Kidney capillary endothelial cell (primary cell): ENCODE measurements around the gene APLP2.
"Not testable (repeated sequence)": the region's sequence is repeated elsewhere in the genome, so short reads cannot be mapped to it uniquely, and the experiment has no call there.

Experiments
- DNase-seq: peaks from one replicate; pipeline ENCODE4 v3.0.0-alpha.2; 2018; ENCODE audit warnings: low spot score

The APLP2 gene

DNA sequence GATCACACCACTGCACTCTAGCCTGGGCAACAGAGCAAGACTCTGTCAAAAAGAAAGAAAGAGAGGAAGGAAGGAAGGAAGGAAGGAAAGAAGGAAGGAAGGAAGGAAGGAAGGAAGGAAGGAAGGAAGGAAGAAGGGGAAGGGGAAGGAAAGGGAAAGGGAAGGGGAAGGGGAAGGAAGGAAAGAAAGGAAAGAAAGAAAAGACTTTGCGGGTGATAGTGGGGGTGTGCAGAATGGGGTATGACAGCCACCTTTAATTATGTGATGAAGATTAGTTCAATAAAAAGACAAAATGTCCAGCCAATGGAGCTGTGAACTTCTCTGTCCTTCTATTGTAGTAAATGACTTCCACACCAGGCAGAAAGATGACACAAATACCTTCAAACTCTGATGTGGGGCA lies 8.7 kb upstream of the APLP2 start:
- DNase-seq: no peak

DNA sequence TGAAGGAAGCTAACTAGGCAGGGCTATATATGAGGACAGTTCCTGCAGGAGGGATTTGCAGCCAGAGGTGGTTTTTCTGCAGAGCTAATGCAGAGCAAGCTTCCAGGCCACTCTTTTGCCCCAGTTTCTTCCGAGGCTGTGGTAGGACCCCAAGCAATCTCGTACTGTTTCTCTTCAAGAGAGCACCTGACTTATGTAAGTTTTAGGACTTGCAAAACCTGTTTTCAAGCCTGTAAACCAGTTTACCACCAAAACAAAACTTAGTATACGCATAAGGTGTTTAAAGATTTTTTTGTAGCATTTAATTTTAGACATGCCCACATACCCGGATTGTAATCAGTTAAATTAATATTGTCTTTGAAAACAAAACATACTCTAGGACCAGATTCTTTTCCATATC lies 7.7 kb upstream of the APLP2 start:
- no peak for DNase-seq

DNA sequence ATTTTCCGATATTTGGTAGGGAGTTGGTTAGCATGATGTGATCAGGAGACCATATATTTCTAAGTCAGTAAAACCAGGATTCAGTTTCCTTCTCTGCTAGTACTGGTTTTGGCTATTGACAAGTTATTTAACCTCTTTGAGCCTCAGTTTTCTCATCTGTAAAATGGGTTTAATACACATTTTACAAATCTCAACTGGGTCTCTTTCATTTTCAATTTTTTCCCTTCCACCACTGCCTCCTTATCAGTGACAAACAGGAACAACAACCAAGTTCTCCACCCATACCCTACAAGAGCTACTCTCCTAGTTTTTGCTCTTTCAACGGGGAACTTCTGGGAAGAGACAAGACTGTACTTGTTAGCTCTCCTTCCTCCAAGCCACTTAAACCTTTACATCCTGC lies 6.2 kb upstream of the APLP2 start:
- no peak for DNase-seq

DNA sequence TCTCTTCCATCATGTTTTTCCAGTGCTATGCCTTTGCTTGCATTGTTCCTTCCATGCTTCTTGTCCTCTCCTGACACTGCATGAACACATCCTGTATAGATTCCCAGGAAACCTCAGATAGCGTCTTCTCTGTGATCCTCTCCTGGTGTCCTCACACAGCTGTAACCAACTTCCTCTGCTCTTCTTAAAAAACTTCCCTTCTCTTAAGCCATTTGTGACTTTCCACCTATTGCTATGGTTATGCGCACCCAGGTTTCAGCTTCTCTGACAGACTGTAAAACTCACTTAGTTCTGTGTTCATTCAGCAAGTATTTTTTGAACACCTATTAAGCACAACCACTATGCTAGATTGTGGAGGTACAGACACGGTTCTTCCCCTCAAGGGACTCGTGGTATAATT lies 5.1 kb upstream of the APLP2 start:
- no peak for DNase-seq

DNA sequence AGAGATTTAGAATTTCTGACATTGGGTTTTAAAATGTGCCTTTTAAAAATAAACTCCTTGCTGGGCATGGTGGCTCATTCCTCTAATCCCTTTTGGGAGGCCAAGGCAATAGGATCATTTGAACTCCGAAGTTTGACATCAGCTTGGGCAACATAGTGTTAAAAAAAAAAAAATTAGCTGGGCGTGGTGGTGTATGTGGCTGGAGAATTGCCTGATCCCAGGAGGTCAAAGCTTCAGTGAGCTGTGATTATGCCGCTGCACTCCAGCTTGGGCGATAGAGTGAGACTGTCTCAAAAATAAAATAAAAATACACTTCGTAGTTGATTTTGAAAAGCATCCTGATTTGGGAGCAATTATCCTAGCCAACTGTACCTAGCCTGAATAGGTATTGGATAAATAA lies 3.4 kb upstream of the APLP2 start:
- DNase-seq: no peak

DNA sequence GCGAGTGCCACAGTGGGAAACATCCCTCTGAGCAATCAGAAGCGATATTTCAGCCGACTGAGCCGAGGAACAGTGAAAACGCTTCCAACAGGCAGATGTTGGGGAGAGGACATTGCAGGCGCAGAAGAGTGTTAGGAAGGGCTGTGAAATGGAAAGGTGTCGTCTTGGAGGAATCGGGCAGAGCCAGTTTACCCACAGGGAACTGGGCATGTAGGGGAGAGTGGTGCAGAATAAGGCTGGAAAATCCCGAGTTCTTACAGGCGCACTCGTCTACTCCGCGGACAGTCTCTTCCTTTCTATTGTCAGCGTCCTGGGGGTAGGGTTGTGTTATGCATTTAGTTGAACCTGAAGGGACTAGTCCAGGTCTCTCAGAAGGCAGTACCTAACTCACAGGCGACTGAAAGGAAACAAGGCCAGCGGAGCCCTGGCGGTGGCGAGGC lies 1.1 kb upstream of the APLP2 start:
- DNase-seq: no peak

DNA sequence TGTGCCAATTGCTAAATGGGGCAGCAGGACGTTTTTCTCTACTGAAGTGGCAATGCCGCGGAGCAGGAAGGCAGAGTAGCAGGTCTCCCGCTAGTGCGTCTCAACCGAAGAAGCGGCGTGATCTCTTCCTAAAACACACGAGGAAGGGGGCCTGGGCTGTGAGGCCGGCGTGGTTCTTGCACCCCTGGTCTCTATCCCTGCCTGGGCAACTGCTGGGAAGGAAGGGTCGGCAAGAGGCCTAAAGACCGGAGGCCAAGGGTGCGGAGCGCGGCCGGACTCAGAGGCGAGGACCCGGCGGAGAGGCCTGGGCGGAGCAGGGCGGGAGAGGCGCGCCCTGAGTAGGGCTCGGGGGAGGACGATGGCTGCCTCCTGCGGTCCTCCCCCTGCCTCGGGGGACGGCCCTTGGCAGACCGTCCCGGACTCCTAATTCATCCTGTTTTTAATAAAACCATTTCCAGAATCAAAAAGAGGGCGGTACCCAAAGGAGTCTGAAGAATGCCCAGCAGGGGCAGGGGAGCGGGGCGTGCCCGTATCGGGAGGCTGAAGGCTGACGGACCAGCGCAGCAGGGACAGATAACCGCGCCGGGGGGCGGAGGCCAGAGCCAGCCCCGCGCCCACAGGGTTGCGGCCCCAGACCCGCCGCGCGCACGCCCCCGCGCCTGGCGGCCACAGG lies 572 bp upstream of the APLP2 start:
- DNase-seq: peak; percentile 76

DNA sequence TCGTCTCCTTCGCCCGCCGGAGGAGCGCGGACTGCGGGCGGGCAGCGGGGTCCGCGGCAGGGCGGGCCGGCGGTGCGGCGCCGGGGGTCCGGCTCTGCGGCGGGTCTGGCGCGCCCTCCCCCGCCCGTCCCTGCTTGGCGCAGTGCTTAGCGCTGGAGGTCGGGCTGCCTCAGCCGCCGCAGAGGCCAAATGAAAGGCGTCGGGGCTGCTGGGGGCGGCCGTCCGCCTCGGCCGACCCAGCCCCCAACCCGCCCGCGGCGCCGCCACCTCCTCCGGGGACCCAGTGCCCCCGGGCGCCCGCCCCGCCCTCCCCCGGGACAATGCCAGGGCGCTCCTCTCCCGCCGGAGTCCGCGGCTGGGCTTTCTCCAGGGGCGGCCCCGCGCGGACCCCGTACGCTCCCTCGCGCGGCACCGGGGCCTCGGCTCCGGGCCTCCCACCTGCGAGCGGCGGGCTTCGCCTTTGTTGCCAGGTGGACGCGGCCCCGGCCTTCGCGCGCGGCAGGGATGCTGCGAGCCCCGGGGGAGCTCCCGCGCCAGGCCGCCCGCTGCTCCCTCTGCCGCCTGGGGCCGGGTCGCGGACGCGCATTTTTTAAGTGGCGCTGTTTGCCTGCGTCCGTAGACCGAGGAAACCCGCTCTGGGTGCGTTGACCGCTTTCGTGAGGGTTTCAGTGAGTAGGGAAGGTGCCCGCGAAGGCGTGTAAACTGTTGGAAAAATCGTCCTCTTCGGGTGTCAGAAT lies 583 bp downstream of the APLP2 start:
- DNase-seq: no peak

DNA sequence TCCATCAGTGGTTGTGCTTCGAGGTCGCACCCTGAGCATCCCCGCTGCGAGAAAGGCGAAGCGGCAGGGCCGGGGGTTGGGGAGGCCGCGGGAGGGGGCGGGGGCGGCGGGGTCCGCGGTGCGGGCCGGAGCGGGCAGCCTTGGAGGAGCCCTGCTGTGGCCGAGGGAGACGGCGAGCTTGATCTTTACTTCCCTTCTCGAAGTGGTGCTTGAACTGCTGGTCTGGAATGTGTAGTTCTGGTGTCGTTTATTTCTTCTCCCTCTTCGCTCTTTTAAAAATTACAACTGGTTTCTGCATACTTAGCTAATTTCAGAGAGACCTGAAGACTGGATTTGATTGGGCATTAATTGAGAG lies 1.1 kb downstream of the APLP2 start:
- DNase-seq: no peak

DNA sequence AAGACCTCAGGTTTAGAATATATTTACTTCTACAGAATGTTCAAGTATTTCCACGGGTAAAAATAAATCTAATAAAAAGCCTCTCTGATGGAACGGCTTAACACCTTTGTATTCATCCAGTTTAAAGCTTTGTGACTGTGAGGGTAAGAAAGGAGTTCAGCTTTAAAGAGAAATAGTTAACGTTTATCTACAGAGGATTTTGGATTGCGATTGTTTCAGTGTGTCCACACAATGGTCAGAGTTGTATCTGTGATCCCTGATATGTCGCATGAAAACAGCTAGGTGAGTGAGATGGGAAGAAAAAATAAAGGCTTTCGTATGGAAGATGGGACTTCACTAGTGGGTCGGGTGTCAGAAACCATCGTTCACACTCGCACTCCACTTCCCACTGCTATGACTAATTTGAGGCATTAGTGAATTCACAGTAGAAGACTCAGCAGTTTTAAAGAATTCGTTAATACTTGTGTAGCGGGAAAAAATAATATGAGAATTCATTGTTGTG lies 1.6 kb downstream of the APLP2 start:
- no peak for DNase-seq

DNA sequence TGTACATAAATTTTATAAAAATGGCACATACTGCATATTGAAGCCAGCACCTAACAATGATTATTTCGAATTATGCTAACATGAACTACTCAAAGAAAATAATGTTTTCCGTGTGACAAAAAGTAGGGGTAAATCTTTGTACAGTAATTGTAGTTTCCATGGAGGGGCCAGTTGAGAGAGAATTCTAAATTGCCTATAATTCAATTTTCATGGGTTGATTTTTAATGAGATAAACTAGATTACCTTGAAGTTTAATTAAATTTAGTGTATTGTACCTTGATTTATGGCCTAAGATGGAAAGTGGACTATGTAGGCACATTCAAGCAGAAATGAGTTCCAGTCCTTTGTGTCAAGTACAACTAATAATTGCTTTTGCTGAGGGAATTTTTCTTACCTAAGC lies 5.0 kb downstream of the APLP2 start:
- no peak for DNase-seq

DNA sequence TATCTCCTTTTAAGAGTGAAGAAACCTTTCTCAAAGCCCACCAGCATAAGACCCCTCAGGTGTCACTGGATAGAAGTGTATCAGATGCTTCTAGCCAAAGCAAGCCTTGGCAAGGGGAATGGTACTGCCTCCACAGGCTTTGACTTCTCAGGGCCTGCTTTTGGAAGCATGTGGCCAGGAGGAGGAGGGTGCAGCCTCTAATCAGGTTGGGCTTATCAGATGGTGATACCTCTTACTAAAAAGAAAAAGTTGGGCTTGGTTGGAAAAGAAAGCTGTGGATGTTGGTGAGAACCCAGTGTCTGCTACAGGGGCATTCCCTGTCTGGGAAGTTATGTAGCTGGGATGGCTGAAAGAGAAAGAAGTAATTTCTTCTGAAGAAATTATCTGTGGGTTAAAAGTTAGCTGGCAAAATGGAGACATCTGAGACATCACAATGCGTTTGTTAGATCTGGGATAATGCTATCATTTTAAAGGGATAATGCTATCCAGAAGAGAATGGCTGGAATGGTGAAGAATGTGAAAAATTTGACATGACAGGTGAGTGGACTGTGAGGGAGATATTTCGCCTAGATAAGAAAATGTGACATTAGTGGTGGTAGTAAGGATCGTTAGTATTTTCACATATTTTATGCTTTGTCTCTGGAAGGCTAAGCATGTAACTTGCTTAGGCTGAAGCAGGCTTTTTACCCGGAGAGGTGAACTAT lies 7.2 kb downstream of the APLP2 start:
- DNase-seq: no peak

DNA sequence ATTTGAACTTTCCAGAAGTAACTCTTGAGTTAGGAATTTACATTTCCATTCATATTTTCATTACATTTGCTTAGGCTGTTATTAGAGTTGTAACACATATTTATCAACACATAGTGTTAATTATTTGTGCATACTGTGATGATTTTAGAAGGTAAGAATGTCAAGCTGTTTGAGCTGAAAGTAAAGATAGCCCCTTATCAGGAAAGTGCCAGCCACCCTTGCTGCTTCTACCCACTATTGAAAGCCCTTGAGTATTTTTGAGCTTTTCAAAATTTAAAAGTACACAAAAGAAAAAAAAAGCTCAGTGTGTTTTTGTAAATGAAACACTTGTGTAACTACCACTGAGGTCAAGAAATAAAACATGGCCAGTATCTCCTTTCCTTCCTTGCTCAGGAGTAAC lies 8.0 kb downstream of the APLP2 start:
- DNase-seq: no peak

DNA sequence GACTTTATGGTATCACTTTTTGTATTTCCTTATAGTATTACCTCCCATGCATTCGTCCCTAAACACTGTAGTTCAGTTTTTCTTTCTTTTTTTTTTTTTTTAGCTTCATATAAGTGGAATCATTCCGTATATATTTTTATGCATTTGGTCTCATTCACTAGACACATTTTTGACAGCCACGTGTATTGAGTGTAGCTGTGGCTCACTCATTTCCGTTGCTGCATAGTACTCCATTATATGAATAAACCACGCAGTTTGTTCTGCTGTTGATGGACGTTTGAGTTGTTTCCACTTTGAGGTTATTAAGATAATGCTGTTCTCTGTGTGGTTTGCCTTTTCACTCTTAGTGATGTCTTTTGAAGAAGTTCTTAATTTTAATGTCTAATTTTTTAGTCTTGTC lies 8.4 kb downstream of the APLP2 start:
- no peak for DNase-seq

DNA sequence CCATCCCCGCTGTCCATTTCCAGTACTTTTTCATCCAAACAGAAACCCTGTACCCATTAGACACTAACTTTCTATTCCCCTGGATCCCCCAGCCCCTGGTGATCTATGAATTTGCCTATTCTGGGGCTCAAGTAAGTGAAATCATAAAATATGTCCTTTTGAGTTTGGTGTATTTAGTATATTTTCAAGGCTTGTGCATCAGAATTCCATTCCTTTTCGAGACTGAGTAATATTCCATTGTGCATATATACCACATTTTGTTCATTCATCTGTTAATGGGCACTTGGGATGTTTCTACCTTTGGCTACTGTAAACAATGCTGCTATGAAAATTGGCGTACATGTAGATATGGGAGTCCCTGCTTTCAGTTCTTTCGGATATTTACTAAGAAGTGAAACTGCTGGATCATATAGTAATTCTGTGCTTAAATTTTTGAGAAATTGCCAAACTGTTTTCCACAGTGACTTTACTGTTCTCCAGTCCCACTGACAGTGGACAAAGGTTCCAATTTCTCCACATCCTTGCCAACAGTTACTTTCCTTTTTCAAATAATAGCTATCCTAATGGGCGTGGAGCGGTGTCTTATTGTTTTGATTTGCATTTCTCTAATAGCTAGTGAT lies 16.1 kb downstream of the APLP2 start:
- no peak for DNase-seq

DNA sequence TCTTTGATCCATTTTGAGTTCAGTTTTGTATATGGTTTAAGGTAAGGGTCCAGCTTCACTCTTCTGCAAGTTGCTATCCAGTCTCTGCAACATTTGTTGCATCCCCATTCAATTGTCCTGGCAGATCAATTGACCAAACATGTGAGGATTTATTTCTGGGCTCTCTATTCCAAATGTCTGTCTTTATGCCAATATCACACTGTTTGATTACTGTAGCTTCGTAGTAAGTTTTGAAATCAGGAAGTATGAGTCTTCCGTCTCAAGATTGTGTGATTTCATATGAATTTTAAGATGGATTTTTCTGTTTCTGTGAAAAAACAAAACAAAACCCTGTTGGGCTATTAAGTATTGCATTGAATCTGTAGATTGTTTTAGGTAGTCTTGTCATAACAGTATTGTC lies 17.0 kb downstream of the APLP2 start:
- no peak for DNase-seq

DNA sequence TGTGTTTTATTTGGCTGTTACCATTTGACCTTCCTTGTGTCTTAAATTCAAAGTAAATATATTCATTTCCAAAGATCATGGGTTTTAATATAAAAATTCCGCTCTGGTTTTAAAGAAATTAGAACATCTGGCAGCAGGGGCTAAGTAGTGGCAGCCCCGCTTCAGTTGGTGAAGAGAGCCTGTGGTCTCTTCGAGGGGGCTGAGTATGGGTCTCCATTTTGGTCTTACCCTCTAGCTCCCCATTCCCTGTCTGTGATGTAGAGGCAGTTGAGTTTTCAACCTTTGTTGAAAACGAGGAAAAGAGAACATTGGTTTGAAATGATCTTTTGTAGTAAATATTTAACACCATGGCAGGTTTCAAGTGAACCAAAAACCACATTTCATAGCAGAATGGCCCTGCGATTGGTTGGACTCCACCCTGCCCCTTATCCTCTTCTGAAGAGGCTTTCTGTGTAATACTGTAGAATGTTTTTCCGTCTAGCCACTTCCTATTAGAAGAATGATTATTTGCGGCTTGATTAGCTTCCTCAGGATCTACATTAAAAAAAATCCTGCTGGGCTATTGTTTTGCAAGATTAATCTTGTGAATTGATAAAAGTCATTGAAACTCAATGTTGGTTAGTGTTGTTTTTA lies 17.7 kb downstream of the APLP2 start:
- DNase-seq: no peak

DNA sequence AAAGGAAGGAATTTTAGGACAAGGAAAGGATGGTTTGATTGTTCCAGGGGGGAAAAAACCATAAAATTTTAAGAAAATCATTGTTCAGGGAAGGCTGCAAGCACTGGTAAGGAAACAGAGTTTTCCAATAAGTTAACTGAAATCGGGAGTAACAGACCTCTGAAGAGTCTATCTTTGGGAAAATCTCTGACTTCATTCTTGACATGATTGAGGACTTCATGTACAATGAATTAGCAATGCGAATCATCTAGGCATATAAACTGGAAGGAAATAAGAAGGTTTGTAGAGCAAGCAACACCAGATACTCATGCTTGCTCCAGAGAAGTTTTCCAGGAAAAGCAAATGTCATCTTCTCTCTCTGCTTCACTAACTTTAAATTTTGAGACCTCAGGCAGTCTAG lies 18.5 kb downstream of the APLP2 start:
- no peak for DNase-seq

DNA sequence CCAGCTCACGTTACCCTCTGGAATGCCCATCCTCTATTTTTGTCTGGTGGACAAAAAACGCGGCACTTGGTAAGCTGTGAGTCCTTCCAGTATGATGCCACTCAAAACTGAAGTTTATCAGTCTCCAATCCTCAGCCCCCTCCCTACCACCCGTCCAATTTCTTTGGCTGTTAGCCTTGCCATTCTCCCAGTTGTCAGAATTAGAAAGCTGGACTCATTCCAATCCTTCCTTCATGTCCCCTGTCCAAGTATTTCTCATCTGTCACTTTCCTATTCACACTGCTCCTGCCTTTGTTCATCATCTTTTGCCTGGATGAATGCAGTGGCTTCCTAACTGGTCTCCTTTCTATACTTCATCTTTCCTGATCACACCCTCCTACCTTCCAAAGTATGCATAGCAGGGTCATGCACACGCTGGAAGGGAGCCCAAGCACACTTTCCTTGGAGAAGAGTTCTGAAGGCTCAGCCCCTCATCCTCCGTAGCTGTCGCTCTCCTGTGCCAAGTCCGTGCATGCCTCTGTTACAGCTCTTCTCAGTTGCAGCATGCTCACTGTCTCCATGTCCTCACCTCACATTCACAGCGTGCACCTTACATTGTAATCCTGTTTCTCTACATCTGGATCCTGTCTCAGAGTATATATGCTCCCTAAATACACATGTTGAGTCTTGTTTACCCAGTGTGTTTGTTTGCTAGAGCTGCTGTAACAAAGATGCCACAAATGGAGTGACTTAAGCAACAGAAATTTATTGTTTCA lies 19.4 kb downstream of the APLP2 start:
- DNase-seq: no peak

DNA sequence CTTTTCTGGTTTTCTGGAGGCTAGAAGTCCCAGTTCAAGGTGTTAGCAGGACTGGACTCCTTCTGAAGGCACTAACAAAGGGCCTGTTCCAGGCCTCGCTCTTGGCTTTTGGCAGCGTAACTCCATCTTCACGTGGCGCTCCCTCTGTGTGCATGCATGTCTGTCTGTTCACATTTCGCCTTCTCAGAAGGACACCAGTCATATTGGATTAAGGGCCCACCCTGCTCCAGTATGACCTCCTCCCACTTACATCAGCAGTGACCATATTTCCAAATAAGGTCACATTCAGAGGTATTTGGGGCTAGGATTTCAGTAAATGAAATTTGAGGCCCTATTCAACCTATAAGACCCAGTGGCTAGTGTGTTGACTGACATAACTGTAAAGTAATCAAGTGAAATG lies 20.0 kb downstream of the APLP2 start:
- no peak for DNase-seq

DNA sequence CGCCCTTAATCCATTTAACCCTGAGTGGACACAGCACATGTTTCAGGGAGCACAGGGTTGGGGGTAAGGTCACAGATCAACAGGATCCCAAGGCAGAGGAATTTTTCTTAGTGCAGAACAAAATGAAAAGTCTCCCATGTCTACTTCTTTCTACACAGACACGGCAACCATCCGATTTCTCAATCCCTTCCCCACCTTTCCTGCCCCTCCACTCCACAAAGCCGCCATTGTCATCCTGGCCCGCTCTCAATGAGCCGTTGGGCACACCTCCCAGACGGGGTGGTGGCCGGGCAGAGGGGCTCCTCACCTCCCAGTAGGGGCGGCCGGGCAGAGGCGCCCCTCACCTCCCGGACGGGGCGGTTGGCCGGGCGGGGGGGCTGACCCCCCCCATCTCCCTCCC lies 20.8 kb downstream of the APLP2 start:
- DNase-seq: not testable (repeated sequence)

DNA sequence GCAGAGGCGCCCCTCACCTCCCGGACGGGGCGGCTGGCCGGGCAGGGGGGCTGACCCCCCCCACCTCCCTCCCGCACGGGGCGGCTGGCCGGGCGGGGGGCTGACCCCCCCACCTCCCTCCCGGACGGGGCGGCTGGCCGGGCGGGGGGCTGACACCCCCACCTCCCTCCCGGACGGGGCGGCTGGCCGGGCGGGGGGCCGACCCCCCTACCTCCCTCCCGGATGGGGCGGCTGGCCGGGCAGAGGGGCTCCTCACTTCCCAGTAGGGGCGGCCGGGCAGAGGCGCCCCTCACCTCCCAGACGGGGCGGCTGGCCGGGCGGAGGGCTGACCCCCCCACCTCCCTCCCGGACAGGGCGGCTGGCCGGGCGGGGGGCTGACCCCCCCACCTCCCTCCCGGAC lies 21.5 kb downstream of the APLP2 start:
- not testable (repeated sequence) for DNase-seq
